HEK293 (cell line): ENCODE measurements around the gene EFHD1.

Experiments
- CTCF ChIP-seq: fragments of 450-650 bp; formaldehyde crosslinking; IDR thresholded peaks from 2 replicates; pipeline ENCODE4 v1.5.1; 2016; ENCODE audit warnings: missing biosample characterization, missing genetic modification characterization
- KLF7 ChIP-seq: fragments of 450-650 bp; formaldehyde crosslinking; IDR thresholded peaks from 2 replicates; pipeline ENCODE4 v1.5.1; 2016; ENCODE audit warnings: missing biosample characterization, missing genetic modification characterization, borderline replicate concordance
- SP2 ChIP-seq: fragments of 450-650 bp; formaldehyde crosslinking; IDR thresholded peaks from 2 replicates; pipeline ENCODE4 v1.5.1; 2016; ENCODE audit warnings: missing biosample characterization, missing genetic modification characterization
- ZNF184 ChIP-seq: fragments of 450-650 bp; IDR thresholded peaks from 2 replicates; pipeline ENCODE4 v1.5.1; 2018; ENCODE audit warnings: missing biosample characterization, mild to moderate bottlenecking, missing genetic modification characterization
- ZNF426 ChIP-seq: fragments of 450-650 bp; formaldehyde crosslinking; IDR thresholded peaks from 2 replicates; pipeline ENCODE4 v1.5.1; 2017; ENCODE audit warnings: missing biosample characterization, missing genetic modification characterization, mild to moderate bottlenecking, inconsistent platforms, moderate library complexity

DNA sequence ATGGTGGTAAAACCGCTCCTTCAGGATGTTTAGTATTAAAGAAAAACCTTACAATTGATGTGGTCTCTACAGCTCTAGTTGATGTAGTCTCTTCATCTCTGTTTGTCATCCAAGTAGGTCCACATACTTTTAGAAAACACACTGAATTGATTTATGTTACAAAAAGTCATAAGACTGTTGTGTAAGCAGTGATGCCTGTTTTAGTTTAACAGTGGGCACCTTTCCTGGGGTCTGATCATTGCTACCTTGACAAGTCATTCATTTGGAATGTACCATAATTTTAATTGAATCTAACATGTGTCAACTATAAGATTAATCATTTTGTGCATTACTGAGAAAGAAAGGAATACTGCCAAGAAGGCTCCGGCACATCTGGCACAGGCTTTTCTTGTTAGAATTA, 98.1 kb downstream of the EFHD1 start:
- no peak for TF ChIP-seq CTCF (tag by site-specific recombination)
- TF ChIP-seq KLF7 (tag by site-specific recombination): no peak
- TF ChIP-seq ZNF184 (tag by site-specific recombination): no peak
- TF ChIP-seq ZNF426 (tag by site-specific recombination): no peak
- TF ChIP-seq SP2 (tag by site-specific recombination): no peak
